GM12878 (cell line): Measurements from ENCODE around the gene FFAR1. TPM values are rescaled to one million over a fixed set of nuclear protein-coding genes. Genes with fewer than 3 reads are reported as not detected.

Experiments
- ATF2 ChIP-seq: IDR thresholded peaks from 2 replicates; pipeline ENCODE4 v1.6.1; 2012; ENCODE audit warnings: low read length, inconsistent platforms
- ATF7 ChIP-seq: fragments of 450-650 bp; IDR thresholded peaks from 2 replicates; pipeline ENCODE4 v1.6.1; 2016; ENCODE audit warnings: low read depth, mild to moderate bottlenecking
- CREM ChIP-seq: IDR thresholded peaks from 2 replicates; pipeline ENCODE4 v1.6.1; 2014; ENCODE audit warnings: antibody characterized with exemption, low read depth
- HDGF ChIP-seq: fragments of 450-650 bp; IDR thresholded peaks from 2 replicates; pipeline ENCODE4 v1.6.1; 2016; ENCODE audit warnings: antibody characterized with exemption
- PKNOX1 ChIP-seq: fragments of 450-650 bp; IDR thresholded peaks from 2 replicates; pipeline ENCODE4 v1.6.1; 2016; ENCODE audit warnings: mild to moderate bottlenecking
- SIN3A ChIP-seq: IDR thresholded peaks from 2 replicates; pipeline ENCODE4 v1.6.1; 2012; ENCODE audit warnings: low read depth, low read length, improper control_type of control experiment
- SMAD5 ChIP-seq: IDR thresholded peaks from 2 replicates; pipeline ENCODE4 v1.6.1; 2016; ENCODE audit warnings: antibody characterized with exemption, low read depth
- SREBF1 ChIP-seq: IDR thresholded peaks from 2 replicates; pipeline ENCODE4 v1.6.1; 2012; ENCODE audit warnings: mild to moderate bottlenecking, low read length
- polyA plus RNA-seq, 11 experiments: library from polyadenylated mRNA; depleted of rRNA in 4 of 11; unstranded in 6 of 11; stranded (reverse) in 5 of 11; fragments of >200 nt; fragmentation: Nextera tagmentation in 4 of 11; fragmentation: Illumina TruSeq in 1 of 11; extraction: Ambion mirVana in 4 of 11; extraction: Trizol in 1 of 11; gene quantifications; 1 replicate in 1 of 11; 2 replicates in 10 of 11; pipeline versions ENCODE4 v1.2.1 to v1.2.3, GENCODE V29; 2011 to 2016; ENCODE audit warnings: inconsistent platforms in 2 of 11, missing spikeins in 2 of 11, low read depth in 1 of 11
- total RNA-seq, 4 experiments: library from RNA; depleted of rRNA in 3 of 4; stranded (reverse); fragments of >200 nt in 3 of 4; fragmentation: Illumina TruSeq in 1 of 4; extraction: Trizol in 1 of 4; gene quantifications; 2 replicates each; pipeline versions ENCODE4 v1.2.1 to v1.2.3, GENCODE V29; 2013 to 2021
- TF ChIP-seq, protein P1 (sequence below): fragments of 450-650 bp; IDR thresholded peaks from 2 replicates; pipeline ENCODE4 v1.6.1; 2017; ENCODE audit warnings: low read depth, mild to moderate bottlenecking, moderate library complexity

FFAR1 gene
- total and polyA plus RNA-seq, 10 of the 15 experiments (the other 5 are each of a cell fraction or from before 2014, with no cell fraction given) = 0.05 to 0.62 (median 0.14) TPM; not detected in 2

GRCh38 chr19:35332817-35333216 lies 14.9 kb upstream of the FFAR1 start (continued):
- TF ChIP-seq ATF2 (no peak), PKNOX1 (0 out of 2 replicates have a peak, but pooled peaks have one; percentile 6), CREM (0 out of 2 replicates have a peak, but pooled peaks have one; percentile 39), ATF7 (no peak), HDGF (peak; percentile 83), SMAD5 (no peak; the same call in 1 of the 2 replicates), SIN3A (no peak), SREBF1 (no peak)
- TF ChIP-seq, protein P1, sequence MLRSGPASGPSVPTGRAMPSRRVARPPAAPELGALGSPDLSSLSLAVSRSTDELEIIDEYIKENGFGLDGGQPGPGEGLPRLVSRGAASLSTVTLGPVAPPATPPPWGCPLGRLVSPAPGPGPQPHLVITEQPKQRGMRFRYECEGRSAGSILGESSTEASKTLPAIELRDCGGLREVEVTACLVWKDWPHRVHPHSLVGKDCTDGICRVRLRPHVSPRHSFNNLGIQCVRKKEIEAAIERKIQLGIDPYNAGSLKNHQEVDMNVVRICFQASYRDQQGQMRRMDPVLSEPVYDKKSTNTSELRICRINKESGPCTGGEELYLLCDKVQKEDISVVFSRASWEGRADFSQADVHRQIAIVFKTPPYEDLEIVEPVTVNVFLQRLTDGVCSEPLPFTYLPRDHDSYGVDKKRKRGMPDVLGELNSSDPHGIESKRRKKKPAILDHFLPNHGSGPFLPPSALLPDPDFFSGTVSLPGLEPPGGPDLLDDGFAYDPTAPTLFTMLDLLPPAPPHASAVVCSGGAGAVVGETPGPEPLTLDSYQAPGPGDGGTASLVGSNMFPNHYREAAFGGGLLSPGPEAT = 0 out of 2 replicates have a peak, but pooled peaks have one; percentile 17
- TF ChIP-seq, all 136 proteins: peak for 26
